HG03196 (cell line): ENCODE data around the gene NAALADL1.
"Not testable (repeated sequence)": the region's sequence is repeated elsewhere in the genome, so short reads cannot be mapped to it uniquely, and the experiment has no call there.

Experiments used
- ATAC-seq: cut with Tn5 transposase; IDR thresholded peaks from one replicate; pipeline ENCODE4 v1.9.1; 2021; ENCODE audit not compliant: unreplicated experiment

The NAALADL1 gene

GRCh38 chr11:65017937-65018336 lies 40.4 kb downstream of the NAALADL1 start:
- no peak for ATAC-seq

DNA sequence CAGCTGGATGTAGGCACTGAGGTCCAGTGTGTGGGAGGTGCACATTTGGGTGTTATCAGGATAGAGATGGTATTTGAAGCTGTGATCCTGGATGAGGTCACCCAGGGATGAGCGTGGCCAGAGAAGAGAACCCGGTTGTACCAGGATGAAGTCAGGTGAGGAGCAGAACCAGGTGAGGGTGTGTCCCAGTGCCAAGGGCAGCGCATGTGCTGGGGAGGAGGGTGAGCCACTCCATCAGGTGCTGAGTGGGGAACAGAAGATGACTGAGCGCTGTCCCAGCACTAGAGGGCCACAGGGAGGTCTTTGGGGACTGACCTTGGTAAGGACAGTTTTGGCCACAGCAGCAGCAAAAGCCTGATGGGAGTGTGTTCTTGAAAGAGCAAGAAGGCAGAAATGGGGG lies 41.6 kb downstream of the NAALADL1 start:
- ATAC-seq = no peak

- no peak for ATAC-seq
Measured at GRCh38 chr11:65014726-65015227, 43.6 kb downstream of the NAALADL1 start.

GRCh38 chr11:65013888-65014725 lies 44.2 kb downstream of the NAALADL1 start, which contains the start of gene ARL2:
TSS of gene ARL2 (plus strand) at chr11:65014160. CDS start at chr11:65014208, 48 bp downstream.
- peak; percentile 68 for ATAC-seq

DNA sequence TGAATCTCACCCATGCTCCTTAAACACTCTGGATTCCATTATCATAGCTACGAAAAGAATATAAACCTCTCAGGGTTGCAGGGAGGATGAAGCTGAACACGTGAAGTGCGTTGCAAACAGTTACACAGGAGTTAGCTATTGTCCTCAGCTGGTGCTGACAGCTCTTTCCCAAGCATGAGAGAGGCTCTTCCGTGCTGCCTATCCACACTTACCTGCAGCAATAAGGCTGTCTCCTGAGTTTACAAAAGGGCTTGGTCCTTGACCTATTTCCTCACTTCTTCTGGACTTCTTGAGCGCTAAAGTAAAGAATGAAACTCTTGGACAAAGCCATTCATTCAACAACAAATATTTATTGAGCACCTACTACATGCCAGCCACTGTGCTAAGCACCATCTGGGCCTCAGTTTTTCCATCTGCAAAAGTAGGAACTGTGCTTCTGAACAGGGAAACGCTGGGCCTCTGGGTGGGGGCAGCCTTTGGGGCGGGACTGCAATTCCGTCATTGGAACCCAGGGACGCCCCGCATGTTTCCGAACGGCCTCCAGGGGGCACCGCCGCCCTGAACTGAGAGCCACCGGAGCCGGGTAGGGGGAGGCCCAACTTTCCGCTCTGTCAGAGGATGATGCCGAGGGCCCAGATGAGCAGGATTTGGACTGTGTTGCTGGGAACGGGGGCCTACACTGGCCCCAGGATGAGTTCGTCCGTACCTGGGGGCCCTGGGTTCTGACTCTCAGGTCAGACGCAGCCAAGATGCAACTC lies 45.0 kb downstream of the NAALADL1 start:
- peak; percentile 73 for ATAC-seq

- ATAC-seq = no peak
Measured at GRCh38 chr11:65008873-65009272, 49.5 kb downstream of the NAALADL1 start.

DNA sequence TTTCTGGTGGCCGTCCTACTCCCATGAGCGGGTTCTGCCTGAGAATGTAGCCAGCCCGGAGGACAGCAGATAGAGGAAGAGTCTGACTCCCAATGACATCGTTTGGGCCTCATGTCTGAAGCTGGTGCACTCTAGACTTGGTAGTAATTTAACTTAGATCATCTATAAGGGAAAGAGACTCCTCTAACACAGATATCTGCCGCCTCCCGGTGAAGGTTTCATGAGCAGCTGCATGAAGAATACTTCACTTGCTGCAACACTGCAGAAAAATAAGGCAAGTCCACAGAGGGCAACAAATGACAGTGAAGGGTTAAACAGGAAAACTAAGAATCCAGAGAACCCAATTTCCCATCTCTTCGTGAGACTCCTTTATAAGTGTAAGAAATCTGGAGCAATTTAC lies 50.3 kb downstream of the NAALADL1 start:
- no peak for ATAC-seq

DNA sequence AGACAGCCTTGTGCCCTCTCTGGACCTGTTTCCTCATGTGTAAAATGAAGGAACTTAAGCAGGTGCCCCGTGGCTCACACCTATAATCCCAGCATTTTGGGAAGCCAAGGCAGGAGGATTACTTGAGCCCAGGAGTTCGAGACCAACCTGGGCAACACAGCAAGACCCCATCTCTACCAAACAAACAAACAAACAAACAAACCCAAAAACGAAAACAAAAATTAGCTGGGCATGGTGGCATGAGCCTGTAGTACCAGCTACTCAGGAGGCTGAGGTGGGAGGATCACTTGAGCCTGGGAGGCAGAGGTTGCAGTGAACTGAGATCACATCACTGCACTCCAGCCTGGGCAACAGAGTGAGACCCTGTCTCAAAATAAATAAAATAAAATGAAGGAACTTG lies 54.4 kb downstream of the NAALADL1 start:
- ATAC-seq = not testable (repeated sequence)

GRCh38 chr11:65003282-65003681 lies 55.1 kb downstream of the NAALADL1 start:
- ATAC-seq = no peak

DNA sequence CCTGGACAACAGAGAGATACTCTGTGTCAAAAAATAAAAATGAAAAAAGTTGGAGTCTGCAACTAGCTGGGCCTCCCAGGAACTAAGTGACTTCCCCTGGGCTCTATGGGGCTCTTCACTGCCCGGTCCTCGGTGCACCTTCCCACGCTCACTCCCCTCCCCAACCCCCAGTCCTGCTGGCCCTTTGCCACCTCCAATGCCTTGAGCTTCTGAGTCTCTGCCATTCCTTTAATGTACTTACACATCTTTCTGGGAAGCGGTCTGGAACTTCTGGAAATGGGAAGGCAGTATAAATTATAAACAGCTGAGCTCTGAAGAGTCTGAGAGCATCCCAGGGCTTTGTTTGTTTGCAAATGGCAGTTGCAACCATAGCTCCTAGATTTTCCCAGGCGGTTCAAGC lies 55.6 kb downstream of the NAALADL1 start:
- ATAC-seq = no peak

GRCh38 chr11:64999478-64999877 lies 58.9 kb downstream of the NAALADL1 start:
- no peak for ATAC-seq

GRCh38 chr11:64998690-64999431 lies 59.5 kb downstream of the NAALADL1 start:
- ATAC-seq = no peak

GRCh38 chr11:64998141-64998540 lies 60.2 kb downstream of the NAALADL1 start:
- ATAC-seq = no peak

DNA sequence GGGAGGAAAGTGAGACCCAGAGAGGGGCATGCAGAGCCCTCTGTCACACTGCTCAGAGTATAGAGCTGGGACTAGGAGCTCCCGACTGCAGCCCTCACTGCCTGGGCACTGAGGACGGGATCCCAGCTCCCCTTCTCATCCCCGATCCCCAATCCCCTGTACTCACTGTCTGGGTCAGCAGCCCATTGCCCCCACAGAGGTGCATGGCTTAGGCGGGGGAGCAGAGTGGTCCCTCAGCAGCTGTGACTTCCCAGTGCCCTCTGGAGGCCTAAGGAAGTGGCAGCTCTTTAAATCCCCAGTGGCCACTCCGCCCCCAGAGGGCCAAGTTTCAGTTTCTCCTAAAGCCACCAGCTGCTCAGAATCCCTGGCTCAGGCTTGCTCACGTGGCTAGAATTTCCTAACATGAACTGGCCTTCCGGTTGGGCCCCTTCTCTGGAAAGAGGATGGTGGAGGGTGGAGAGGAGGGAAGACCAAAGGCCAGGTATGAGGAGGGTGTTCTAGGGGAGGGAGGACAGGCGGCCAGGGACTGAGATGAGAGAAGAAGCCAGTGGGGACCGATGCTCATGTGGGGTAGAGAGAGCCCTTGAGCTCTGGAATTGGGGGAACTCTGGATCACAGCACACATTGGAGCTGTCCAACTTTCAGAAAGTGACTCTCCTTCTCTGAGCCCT lies 61.5 kb downstream of the NAALADL1 start, which contains the start of gene BATF2:
Gene BATF2 (minus strand): TSS at position 262 of the 671 bp plus-strand sequence. CDS start 57 bp downstream, at position 205.
- peak; percentile 74 for ATAC-seq

DNA sequence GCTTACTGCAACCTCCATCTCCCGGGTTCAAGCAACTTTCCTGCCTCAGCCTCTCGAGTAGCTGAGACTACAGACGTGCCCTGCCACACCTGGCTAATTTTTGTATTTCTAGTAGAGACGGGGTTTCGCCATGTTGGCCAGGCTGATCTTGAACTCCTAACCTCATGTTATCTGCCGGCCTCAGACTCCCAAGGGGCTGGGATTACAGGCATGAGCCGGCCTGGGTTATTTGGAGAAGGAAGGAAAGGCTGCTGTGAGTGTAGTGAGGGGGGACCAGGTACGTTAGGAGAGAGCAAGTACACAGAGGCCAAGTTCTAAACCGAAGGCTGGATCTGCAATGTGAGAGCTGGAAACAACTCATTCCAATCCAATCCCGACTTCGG lies 62.0 kb downstream of the NAALADL1 start:
- ATAC-seq = no peak
